ENCODE data around the gene FADS6.

FADS6 gene, protein sequence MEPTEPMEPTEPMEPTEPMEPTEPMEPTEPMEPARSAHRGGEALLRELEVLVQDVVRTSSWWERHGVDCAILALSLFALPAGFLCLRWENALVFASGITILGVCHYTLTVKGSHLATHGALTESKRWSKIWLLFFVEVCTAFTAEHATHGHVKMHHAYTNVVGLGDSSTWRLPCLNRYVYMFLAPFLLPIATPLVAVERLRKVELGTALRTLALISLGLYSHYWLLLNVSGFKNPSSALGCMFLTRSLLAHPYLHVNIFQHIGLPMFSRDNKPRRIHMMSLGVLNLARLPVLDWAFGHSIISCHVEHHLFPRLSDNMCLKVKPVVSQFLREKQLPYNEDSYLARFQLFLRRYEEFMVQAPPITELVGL

DNA sequence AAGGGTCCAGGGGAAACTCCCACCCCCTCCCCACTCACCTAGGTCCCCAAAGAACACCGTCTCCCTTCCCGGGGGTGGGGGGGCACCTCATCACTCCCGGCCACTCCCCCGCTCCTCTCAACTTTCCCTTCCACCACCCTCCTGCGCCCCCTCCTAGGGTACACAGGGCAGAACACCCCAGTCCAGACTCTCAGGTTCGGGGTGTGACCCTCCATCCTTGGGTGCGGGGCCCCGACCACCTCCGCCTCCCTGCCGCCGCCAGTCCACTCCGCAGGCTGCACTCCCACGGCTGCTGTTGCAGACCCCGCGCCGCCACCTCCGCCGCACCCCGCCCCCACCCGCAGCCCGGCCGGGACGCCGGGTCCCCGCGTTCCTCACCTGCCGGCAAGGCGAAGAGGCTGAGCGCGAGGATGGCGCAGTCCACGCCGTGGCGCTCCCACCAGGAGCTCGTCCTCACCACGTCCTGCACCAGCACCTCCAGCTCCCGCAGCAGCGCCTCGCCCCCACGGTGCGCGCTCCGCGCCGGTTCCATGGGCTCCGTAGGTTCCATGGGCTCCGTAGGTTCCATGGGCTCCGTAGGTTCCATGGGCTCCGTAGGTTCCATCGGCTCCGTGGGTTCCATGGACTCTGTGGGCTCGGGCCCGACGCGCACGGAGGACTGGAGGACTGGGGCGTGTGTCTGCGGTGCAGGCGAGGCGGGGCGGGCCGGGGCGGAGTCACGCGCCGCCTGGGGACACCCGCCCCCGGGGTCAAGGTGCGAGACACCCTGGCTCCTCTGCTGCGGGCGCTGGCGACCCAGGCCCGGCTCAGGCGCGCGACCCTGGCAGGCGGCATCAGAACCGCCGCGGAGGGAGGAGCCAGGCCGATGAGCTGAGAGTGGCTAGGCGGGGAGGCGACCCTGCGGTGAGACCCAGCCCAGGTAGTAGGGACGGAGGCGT is at the start of gene FADS6:
Gene FADS6, minus strand, starts transcription at position 660 of the 938 bp plus-strand sequence. Its CDS starts 38 bp downstream, at position 622.
- no peak for DNase-seq (ENCODE audit: low read depth)
- no peak for TF ChIP-seq CTCF (IDR thresholded peaks at IDR 0.05; ENCODE audit: low read length, missing control alignments)
- H3K4me3 ChIP-seq (replicated peaks; ENCODE audit: low read depth, low read length) = no peak within 1 kb of the TSS

DNA sequence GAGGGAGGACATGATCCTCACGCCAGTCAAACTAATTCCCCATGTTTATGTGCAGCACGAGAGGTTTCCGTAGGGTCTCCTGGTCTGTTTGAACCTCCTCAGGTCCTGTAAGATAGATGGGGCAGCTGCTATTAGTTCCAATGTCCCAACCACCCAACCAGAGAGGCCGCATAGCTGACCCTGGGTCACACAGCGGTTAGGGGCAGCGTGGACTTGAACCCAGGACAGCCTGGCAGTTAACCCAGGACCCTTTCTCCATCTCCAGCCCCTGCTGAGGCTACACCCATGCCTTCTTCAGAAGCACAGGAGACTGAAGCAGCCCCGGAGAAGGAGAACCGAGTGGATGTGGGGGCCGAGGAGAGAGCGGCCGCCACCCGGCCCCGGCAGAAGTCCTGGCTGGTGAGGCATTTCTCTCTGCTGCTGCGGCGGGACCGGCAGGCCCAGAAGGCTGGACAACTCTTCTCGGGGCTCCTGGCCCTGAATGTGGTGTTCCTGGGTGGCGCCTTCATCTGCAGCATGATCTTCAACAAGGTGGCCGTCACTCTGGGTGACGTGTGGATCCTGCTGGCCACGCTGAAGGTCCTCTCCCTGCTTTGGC is 47.8 kb upstream of the FADS6 start:
- no peak overlapping the region for H3K4me3 ChIP-seq (replicated peaks; ENCODE audit: low read depth, low read length)
- DNase-seq (ENCODE audit: low read depth) = no peak
- no peak for TF ChIP-seq CTCF (IDR thresholded peaks at IDR 0.05; ENCODE audit: low read length, missing control alignments)

- TF ChIP-seq CTCF (IDR thresholded peaks at IDR 0.05; ENCODE audit: low read length, missing control alignments) = no peak
- H3K4me3 ChIP-seq (replicated peaks; ENCODE audit: low read depth, low read length) = no peak overlapping the region
- no peak for DNase-seq (ENCODE audit: low read depth)
These were observed 46.1 kb upstream of the FADS6 start for GRCh38 chr17:74939534-74939933.

GRCh38 chr17:74938194-74938950 is 44.9 kb upstream of the FADS6 start:
- DNase-seq (ENCODE audit: low read depth) = no peak
- no peak overlapping the region for H3K4me3 ChIP-seq (replicated peaks; ENCODE audit: low read depth, low read length)
- no peak for TF ChIP-seq CTCF (IDR thresholded peaks at IDR 0.05; ENCODE audit: low read length, missing control alignments)

DNA sequence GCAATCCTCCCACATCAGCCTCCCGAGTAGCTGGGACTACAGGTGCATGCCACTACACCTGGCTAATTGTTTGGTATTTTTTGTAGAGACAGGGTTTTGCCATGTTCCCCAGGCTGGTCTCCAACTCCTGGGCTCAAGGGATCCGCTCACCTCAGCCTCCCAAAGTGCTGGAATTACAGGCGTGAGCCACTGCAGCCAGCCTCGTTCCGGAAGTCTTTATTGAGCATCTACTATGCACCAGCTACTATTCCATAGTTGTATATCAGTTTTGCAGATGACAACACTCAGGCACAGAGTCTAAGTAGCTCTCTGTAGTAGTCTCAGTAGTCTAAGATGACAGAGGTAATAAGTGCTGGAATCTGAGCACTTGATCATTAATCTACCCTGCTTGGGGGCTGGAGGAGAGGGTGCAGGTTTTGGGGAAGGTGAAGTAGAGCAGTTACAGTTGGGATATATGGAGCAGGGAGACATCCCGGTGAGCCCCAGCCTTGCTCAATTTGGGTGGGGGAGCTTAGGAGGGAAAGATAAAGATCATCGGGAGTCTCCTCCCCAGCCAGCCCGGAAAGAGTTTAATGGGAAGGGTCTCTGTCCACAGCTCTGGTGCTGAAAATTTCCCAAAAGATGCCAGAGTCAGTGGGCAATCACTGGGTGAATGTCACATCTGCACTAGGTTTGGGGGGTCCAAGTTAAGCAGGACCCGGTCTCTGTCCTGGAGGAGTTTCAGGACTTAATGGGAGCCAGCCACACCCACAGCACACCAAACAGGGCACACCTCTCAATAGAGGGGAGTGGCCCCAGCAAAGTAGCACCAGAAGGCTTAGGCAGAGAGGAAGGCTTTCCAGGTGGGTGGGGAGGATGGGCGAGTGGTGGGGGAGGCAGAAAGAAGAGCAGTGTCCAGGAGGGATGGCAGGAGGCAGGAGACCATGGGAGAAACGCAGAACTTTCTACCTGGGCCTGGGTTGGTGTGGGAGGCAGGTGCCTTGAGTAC is 43.9 kb upstream of the FADS6 start:
- TF ChIP-seq CTCF (IDR thresholded peaks at IDR 0.05; ENCODE audit: low read length, missing control alignments) = no peak
- no peak for DNase-seq (ENCODE audit: low read depth)
- no peak overlapping the region for H3K4me3 ChIP-seq (replicated peaks; ENCODE audit: low read depth, low read length)

All from fibroblast of pulmonary artery (primary cell).